ENCODE results near the gene RAB27B. TPM values are rescaled to one million over a fixed set of nuclear protein-coding genes. Genes with fewer than 3 reads are reported as not detected.

RAB27B gene
- total and polyA plus RNA-seq, 10 of the 15 experiments (the other 5 are each of a cell fraction or from before 2014, with no cell fraction given), result under 0.01 to 0.03 TPM; not detected in 8

DNA sequence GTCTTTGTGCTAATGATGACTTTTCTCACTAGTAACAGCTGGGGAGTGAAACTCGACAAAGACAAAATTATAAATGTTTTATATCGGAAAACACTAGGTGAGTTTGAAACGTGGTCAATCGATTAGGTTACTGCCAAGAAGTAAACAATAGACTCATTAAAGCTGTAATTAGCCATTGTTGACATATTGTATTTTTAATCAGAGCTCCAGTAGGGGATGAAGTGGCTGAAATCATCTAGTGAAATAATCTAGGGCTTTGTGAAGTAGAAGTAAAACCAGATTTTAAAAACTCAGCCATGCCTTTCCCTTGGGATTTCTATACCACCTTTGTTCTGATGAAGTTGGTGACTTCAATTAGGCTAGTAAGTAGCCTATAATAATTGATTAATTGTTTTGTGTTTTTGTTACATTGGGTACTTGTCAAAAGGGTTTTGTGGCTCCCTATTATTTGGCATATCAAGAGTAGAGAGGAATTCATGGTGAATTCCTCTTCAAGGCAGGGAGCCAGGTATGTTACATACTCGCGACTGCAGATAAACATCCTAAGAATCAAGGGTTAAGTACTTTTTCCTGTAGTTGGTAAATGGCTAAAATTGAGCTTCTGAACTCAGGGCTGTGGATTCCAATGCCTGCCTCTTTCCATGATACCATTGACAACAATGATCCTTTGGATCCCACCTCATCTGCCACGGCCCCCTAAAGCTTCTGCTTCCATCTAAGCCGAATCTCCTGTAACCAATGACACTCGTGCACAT, 31.6 kb downstream of the RAB27B start:
- no peaks in the 10 kb centered on the region for H3K4me1 ChIP-seq (ENCODE audit: control insufficient read depth, insufficient read depth, low read length)
- no peak overlapping the region for H3K4me2 ChIP-seq (ENCODE audit: control insufficient read depth, insufficient read depth)
- H3K36me3 ChIP-seq (ENCODE audit: control insufficient read depth in 2 of 2, insufficient read depth in 2 of 2, low read length in 1 of 2), result no peaks in the 10 kb centered on the region
- SMC1A ChIA-PET (ENCODE audit: uncharacterized antibody, unreplicated experiment), result no interaction called here
- no peak for DNase-seq (ENCODE audit: low read depth, low spot score)
- H3K27ac ChIP-seq (ENCODE audit: control insufficient read depth, insufficient read depth), result no peak overlapping the region
- POLR2A ChIA-PET, result no interaction called here
- H3K9me3 ChIP-seq (replicated peaks; ENCODE audit: control insufficient read depth, insufficient read depth, low read length), result no peaks in the 10 kb centered on the region
- H3K9ac ChIP-seq (ENCODE audit: control insufficient read depth, insufficient read depth, low read length), result no peak overlapping the region
- no peak overlapping the region for H2AFZ ChIP-seq (ENCODE audit: control insufficient read depth, low read depth, low read length)
- no peaks in the 10 kb centered on the region for H3K79me2 ChIP-seq (ENCODE audit: control insufficient read depth, insufficient read depth, low read length)
- no peaks in the 10 kb centered on the region for H4K20me1 ChIP-seq (ENCODE audit: control insufficient read depth, insufficient read depth)
- TF ChIP-seq POLR2A (IDR thresholded peaks at IDR 0.05; ENCODE audit: low read depth, low read length) (no peak), MYB (IDR thresholded peaks at IDR 0.05; ENCODE audit: borderline replicate concordance, low read depth, low read length) (no peak), ZNF24 (IDR thresholded peaks at IDR 0.05) (no peak), TCF7 (IDR thresholded peaks at IDR 0.05; ENCODE audit: borderline replicate concordance) (no peak)
- TF ChIP-seq, protein P1, sequence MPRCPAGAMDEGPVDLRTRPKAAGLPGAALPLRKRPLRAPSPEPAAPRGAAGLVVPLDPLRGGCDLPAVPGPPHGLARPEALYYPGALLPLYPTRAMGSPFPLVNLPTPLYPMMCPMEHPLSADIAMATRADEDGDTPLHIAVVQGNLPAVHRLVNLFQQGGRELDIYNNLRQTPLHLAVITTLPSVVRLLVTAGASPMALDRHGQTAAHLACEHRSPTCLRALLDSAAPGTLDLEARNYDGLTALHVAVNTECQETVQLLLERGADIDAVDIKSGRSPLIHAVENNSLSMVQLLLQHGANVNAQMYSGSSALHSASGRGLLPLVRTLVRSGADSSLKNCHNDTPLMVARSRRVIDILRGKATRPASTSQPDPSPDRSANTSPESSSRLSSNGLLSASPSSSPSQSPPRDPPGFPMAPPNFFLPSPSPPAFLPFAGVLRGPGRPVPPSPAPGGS (IDR thresholded peaks at IDR 0.05; ENCODE audit: borderline replicate concordance, insufficient read depth, low read depth, low read length, poor library complexity, severe bottlenecking), result no peak
- TF ChIP-seq, protein P2, sequence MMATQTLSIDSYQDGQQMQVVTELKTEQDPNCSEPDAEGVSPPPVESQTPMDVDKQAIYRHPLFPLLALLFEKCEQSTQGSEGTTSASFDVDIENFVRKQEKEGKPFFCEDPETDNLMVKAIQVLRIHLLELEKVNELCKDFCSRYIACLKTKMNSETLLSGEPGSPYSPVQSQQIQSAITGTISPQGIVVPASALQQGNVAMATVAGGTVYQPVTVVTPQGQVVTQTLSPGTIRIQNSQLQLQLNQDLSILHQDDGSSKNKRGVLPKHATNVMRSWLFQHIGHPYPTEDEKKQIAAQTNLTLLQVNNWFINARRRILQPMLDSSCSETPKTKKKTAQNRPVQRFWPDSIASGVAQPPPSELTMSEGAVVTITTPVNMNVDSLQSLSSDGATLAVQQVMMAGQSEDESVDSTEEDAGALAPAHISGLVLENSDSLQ (IDR thresholded peaks at IDR 0.05), result no peak
- in situ Hi-C loops (cut with MboI) (no loop called here), intact Hi-C loops (cut with micrococcal nuclease; ENCODE audit: unreplicated experiment) (no loop called here)
- no peaks in the 10 kb centered on the region for H3K27me3 ChIP-seq (replicated peaks in 1 of 2; ENCODE audit: control insufficient read depth in 2 of 2, insufficient read depth in 2 of 2, low read length in 1 of 2)
- no peak for FAIRE-seq
- no TSS peak for BruUV-seq (replicated peaks)
- WGBS (ENCODE audit: insufficient coverage, insufficient replicate concordance, low lambda C conversion rate, missing lambda C conversion rate), result 30% methylated on average over 9 of the region's 9 CpGs
- CTCF ChIA-PET, result interaction anchor here (1.2 kb wide), 1 partner anchor 29 kb away, joined by 3 read pairs; no protein-coding TSS in a partner anchor
- no peak overlapping the region for H3K4me3 ChIP-seq
- ATAC-seq, result no peak
- RAD21 ChIA-PET (ENCODE audit: unreplicated experiment), result no interaction called here
